K562 (cell line): ENCODE results near the gene TRAPPC2L. TPM values are rescaled to one million over a fixed set of nuclear protein-coding genes. Genes with fewer than 3 reads are reported as not detected.

ENCODE experiments used
- ARID3B ChIP-seq: fragments of 250-450 bp; sonication (Bioruptor Pico); IDR thresholded peaks from 2 replicates; pipeline ENCODE4 v1.4.0; 2020; ENCODE audit warnings: borderline replicate concordance
- FOS ChIP-seq: IDR thresholded peaks from 3 replicates; pipeline ENCODE4 v1.6.1; 2011; ENCODE audit not compliant: insufficient read length; ENCODE audit errors: extremely low read depth
- NFE2 ChIP-seq: IDR thresholded peaks from 2 replicates; pipeline ENCODE4 v1.6.1; 2014; ENCODE audit warnings: antibody characterized with exemption, low read depth
- SPI1 ChIP-seq: IDR thresholded peaks from 2 replicates; pipeline ENCODE4 v1.6.1; 2011; ENCODE audit warnings: low read depth, low read length, control low read depth, borderline replicate concordance
- XRCC4 ChIP-seq: IDR thresholded peaks from one replicate; pipeline ENCODE4 v1.6.1; 2011; ENCODE audit not compliant: insufficient read depth, insufficient read length; ENCODE audit errors: extremely low read depth
- XRCC5 ChIP-seq: fragments of 200-400 bp; formaldehyde crosslinking; IDR thresholded peaks from 2 replicates; pipeline ENCODE4 v1.6.1; 2017; ENCODE audit warnings: low read depth, mild to moderate bottlenecking, low read length
- ZBED1 ChIP-seq: IDR thresholded peaks from 2 replicates; pipeline ENCODE4 v1.6.1; 2014
- ZNF184 ChIP-seq: sonication (generic); formaldehyde crosslinking; IDR thresholded peaks from 2 replicates; pipeline ENCODE4 v1.5.0; 2020; ENCODE audit warnings: missing genetic modification reagents
- ZNF282 ChIP-seq: sonication (generic); formaldehyde crosslinking; IDR thresholded peaks from 2 replicates; pipeline ENCODE4 v1.8.1; 2023; ENCODE audit warnings: missing genetic modification reagents
- ZNF408 ChIP-seq: fragments of 250-450 bp; sonication (Bioruptor Pico); IDR thresholded peaks from 2 replicates; pipeline ENCODE4 v1.4.0; 2020; ENCODE audit warnings: low read depth, mild to moderate bottlenecking, moderate library complexity
- ZNF699 ChIP-seq: fragments of 250-450 bp; sonication (Bioruptor Pico); IDR thresholded peaks from 2 replicates; pipeline ENCODE4 v1.8.0; 2021; ENCODE audit warnings: mild to moderate bottlenecking, moderate library complexity; ENCODE audit not compliant: insufficient replicate concordance
- polyA plus RNA-seq, 8 experiments: library from polyadenylated mRNA; depleted of rRNA in 4 of 8; stranded (reverse) in 5 of 8; unstranded in 3 of 8; fragments of >200 nt; fragmentation: Nextera tagmentation in 2 of 8; fragmentation: Illumina TruSeq in 1 of 8; extraction: Ambion mirVana in 2 of 8; extraction: Trizol in 1 of 8; gene quantifications; 2 replicates each; pipeline versions ENCODE4 v1.2.1 to v1.2.3, GENCODE V29; 2011 to 2014; ENCODE audit warnings: inconsistent platforms in 1 of 8, missing spikeins in 1 of 8
- total RNA-seq, 7 experiments: library from RNA; depleted of rRNA in 6 of 7; stranded (reverse); fragments of >200 nt in 6 of 7; fragmentation: Illumina TruSeq in 2 of 7; extraction: Trizol in 2 of 7; gene quantifications; 2 replicates each; pipeline versions ENCODE4 v1.2.1 to v1.2.3, GENCODE V29; 2011 to 2021; ENCODE audit warnings: low replicate concordance in 1 of 7
- TF ChIP-seq, protein P1 (sequence below): sonication (generic); formaldehyde crosslinking; IDR thresholded peaks from 2 replicates; pipeline ENCODE4 v1.8.0; 2022; ENCODE audit warnings: missing genetic modification reagents, mild to moderate bottlenecking, moderate library complexity, borderline replicate concordance
- TF ChIP-seq, protein P2 (sequence below): sonication (generic); formaldehyde crosslinking; IDR thresholded peaks from 2 replicates; pipeline ENCODE4 v1.8.1; 2023; ENCODE audit warnings: mild to moderate bottlenecking, missing genetic modification reagents

TRAPPC2L gene
- total and polyA plus RNA-seq, 9 of the 15 experiments (the other 6 are each of a cell fraction or from before 2014, with no cell fraction given) = 60.4 to 398 (median 97.5) TPM

DNA sequence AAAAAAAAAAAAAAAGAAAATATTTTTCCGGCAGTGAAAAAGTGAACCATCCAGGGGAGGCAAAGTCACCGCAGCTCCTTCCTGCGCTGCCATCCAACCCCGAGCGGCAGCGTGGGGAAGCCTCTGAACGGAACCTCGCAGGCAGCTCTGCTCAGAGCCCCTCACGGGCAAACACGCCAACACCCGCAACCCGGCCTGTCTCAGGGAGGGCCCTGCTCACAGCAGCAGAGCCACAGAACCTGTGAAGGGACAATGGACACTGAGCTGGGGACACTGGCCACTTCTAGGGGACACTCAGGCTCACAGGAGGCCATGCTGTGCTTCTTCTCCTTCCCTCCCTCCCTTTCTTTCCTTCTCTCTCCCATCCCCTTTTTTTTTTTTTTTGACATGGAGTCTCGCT, 23.8 kb upstream of the TRAPPC2L start (continued):
- TF ChIP-seq XRCC4 (no peak), SPI1 (no peak), ARID3B (CRISPR knock-in tag) (no peak), FOS (no peak), XRCC5 (no peak), ZNF408 (no peak), ZNF184 (no peak), NFE2 (no peak), ZNF699 (no peak), ZBED1 (no peak), ZNF282 (CRISPR knock-in tag) (no peak)
- TF ChIP-seq, protein P1, sequence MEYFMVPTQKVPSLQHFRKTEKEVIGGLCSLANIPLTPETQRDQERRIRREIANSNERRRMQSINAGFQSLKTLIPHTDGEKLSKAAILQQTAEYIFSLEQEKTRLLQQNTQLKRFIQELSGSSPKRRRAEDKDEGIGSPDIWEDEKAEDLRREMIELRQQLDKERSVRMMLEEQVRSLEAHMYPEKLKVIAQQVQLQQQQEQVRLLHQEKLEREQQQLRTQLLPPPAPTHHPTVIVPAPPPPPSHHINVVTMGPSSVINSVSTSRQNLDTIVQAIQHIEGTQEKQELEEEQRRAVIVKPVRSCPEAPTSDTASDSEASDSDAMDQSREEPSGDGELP (CRISPR knock-in tag) = no peak
- TF ChIP-seq, protein P2, sequence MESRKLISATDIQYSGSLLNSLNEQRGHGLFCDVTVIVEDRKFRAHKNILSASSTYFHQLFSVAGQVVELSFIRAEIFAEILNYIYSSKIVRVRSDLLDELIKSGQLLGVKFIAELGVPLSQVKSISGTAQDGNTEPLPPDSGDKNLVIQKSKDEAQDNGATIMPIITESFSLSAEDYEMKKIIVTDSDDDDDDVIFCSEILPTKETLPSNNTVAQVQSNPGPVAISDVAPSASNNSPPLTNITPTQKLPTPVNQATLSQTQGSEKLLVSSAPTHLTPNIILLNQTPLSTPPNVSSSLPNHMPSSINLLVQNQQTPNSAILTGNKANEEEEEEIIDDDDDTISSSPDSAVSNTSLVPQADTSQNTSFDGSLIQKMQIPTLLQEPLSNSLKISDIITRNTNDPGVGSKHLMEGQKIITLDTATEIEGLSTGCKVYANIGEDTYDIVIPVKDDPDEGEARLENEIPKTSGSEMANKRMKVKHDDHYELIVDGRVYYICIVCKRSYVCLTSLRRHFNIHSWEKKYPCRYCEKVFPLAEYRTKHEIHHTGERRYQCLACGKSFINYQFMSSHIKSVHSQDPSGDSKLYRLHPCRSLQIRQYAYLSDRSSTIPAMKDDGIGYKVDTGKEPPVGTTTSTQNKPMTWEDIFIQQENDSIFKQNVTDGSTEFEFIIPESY = no peak
